Femur (tissue), 1 donor: ENCODE results near the gene HAT1.
A peak's percentile ranks its signal among the peaks of the same experiment; 100 is the strongest.
"Not testable (repeated sequence)": the region's sequence is repeated elsewhere in the genome, so short reads cannot be mapped to it uniquely, and the experiment has no call there.

Source experiments
- DNase-seq: peaks from one replicate; pipeline ENCODE4 v3.0.0-alpha.2; 2017

HAT1 gene, protein sequence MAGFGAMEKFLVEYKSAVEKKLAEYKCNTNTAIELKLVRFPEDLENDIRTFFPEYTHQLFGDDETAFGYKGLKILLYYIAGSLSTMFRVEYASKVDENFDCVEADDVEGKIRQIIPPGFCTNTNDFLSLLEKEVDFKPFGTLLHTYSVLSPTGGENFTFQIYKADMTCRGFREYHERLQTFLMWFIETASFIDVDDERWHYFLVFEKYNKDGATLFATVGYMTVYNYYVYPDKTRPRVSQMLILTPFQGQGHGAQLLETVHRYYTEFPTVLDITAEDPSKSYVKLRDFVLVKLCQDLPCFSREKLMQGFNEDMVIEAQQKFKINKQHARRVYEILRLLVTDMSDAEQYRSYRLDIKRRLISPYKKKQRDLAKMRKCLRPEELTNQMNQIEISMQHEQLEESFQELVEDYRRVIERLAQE

DNA sequence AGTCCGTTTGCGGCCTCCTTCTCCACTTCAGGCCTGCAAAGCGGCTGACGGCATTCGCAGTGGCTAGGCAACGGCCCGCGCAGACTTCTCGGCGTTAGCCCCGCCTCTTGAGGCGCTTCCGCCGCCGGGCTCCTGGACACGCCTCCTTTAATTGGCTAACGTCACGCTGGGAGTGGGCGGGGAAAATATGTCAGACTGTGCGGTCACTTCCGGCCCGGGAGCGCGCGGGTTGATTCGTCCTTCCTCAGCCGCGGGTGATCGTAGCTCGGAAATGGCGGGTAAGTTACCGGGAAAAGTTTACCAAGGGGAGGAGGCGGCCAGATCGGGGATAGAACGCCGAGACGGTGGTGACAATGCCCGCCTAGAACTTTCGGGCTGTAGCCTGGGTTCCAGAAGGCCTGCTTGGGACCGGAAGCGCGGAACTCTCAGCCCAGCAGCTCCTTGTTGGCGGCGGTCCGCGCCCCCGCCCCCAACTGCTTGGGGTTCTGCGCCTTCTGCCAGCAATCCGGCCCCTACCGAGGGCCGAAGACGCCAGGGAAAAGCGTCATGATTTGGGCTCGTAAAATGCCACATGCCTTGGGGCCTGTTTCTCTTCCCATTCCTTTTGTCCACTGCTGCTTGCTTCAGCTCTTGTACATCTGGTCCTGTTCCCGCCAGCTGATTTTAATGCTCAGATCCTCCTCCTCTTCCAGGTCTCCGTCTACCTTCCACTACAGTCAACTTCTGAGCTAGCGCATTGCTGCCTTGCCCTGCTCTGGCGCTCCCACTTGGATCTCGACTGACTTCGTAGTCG is at the start of gene HAT1:
TSS of gene HAT1 (plus strand) at position 232 of the 793 bp plus-strand sequence. CDS start at position 272, 40 bp downstream.
- peak; percentile 99 for DNase-seq

DNA sequence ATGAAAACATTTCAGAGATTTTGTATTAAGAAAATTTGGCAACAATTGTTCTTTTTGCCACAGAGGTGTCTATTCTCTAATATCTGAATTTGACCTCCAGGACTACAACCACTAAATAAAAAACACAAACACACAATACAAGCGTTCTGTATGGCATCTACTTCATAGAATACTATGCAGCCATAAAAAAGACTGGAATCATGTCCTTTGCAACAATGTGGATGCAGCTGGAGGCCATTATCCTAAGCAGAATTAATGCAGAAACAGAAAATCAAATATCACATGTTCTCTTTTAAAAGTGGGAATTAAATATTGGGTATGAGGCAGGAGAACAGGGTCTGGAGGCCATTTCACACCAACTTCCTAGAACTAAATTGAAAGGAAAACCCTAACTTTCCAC is 47.7 kb upstream of the HAT1 start:
- DNase-seq: no peak

DNA sequence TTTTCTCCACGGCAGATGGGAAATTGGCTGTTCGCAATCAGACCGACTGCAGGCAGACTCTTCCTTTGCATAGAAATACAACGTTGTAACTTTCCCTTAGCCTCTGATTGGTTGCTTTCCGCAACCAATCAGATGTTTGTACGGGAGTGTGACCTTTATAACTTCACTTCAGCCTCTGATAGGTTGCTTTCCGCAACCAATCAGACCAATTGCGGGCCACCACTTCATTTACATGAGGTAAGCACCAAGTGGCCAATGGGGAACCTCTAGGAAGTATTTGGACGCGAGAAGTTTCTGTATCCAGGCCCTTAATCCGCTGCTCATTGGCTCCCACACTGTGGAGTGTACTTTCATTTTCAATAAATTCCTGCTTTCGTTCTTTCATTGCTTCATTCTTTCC is 47.3 kb upstream of the HAT1 start:
- DNase-seq: no peak

DNA sequence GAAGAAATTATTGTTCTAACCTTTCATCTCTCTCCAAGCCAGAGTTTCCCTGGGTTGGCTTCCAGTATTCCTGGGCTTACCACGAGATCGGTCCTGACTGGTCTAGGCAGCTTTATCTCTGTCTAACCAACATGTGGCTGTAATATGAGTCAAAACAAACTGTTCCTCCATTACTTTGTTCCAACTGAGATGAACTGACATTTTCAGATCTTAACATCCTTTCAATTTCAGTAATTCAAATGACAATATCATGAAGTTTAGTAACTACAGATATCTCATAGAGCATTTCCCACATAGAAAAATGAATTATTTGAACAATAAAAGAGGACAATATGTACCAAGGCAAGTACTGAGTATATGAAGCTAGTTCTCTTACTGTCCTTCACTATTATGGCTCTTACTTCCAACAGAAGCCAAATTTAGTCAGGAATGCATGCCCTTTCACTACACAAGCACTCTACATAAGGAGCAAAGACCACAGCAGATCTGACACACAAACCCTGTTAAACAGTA is 43.7 kb upstream of the HAT1 start:
- DNase-seq: peak; percentile 40

DNA sequence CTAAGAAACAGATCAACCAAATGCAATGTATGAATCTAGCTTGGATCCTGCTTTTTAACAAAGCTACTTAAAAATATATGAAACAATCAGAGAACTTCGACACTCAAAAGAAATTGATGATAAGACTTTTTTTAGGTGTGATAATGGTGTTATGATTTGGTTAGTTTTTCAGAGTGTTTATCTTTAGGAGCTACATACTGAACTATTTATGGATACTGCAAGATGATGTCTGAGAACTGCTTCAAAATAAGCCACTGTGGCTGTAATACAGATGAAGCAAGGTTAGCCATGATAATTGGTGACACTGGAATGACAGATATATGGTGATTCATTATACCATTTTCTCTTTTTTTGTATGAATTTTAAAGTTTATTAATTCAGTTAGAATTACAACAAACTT is 42.4 kb upstream of the HAT1 start:
- no peak for DNase-seq

DNA sequence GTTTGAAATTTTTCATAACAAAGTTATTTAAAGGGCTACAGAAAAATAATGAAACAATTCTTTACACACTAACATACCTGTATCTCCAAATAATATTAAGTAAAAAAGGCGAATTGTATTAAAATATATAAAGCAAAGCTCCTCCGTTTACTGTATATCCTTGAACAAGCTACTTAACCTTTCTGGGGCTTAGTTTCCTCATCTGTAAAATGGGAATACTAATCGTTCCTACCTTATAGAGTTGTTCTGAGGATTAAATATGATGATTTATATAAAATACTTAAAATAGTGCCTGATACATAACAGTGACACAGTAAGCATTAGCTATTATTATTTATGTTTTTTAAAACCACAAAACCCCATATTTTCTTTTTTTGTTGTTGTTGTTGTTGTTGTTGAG is 41.5 kb upstream of the HAT1 start:
- no peak for DNase-seq

DNA sequence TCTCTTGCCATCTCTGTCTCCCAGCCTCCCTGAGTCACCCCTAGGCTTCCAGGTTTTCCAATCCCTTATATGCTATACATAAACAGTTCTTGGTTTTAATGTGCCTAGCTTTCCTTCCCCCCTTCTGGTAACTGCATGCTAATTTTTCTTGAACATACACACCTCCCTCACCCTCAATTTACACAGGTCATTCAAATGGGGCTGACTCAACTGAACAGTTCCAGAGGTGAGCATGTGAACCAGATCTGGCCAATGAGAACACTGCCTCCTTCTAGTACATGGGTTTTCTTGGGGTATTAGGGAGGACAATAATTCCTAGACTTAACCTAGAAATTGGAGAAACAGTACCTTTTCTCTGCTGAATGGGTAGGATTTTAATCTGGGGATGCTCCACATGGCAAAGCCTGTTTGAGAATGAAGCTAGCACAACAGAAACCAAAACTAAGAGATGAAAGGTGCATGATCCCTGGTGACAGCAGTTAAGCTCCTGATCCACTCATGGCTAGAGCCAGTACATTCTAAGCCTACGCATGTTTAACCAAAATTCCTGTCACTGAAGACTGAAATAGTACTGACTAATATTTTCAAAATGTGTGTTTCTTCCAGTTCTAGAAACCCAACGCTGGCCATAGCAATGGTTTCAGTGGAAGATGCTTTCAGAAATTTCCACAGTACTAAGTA is 40.0 kb upstream of the HAT1 start:
- no peak for DNase-seq

DNA sequence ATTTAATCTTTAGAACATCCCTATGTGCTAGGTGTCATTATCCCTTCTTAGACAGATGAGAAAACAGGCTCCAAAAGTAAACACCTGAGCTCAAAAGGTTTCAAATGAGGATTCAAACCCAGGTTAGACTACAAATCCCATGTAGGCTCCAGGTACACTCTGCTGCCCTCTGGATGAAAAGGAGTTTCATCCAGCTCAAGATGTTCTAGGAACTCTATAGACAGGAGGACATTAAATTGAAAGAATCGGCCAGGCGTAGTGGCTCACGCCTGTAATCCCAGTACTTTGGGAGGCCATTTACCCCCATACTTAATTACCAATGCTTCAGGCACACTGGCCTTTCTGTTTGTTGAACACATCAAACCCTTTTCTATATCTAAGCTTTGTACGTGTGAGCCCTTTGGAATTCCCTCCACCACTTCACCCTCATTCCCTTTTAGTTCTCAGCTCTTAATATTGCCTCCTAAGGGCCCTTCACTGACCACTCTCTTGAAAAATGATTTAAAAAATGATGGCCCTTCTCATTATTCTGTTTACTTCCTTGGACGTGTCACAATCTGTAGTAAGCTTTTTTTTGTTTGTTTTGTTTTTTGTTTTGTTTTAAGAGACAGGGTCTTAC is 38.9 kb upstream of the HAT1 start:
- no peak for DNase-seq

DNA sequence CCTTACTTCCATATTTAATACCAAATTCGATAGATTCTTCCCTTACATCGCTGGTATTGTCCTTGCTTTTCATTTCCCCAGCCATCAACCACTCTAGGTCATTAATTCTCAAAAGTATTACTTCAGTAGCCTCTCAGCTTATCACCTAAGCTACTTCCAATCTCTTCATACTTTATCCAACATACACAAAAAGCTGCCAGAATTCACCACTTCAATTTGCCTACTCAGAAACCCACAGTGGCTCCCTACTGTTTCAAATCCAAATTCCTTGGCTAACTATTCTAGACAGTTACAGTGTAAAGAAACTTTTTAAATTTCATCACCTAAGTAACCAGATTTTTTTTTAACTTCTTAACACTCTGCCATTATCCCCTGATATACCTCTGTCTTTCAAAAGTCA is 32.9 kb upstream of the HAT1 start:
- no peak for DNase-seq

DNA sequence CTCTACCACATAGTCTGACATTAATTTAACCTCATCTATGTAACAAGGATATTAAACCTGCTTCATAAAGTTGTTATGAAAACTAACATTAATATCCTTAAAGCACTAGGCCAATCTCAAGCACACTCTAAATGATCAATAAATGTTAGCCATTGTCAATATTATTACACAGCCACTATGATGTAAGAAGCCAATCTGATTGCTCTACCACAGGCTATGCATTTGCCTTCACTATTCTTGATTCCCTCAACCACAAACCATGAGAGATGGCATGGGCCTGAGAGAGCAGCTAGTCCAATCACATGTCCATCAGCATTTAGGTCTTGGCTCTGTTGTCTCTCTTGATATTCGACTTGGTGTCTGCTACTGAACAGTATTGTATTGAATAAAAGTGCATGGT is 32.5 kb upstream of the HAT1 start:
- DNase-seq: no peak

DNA sequence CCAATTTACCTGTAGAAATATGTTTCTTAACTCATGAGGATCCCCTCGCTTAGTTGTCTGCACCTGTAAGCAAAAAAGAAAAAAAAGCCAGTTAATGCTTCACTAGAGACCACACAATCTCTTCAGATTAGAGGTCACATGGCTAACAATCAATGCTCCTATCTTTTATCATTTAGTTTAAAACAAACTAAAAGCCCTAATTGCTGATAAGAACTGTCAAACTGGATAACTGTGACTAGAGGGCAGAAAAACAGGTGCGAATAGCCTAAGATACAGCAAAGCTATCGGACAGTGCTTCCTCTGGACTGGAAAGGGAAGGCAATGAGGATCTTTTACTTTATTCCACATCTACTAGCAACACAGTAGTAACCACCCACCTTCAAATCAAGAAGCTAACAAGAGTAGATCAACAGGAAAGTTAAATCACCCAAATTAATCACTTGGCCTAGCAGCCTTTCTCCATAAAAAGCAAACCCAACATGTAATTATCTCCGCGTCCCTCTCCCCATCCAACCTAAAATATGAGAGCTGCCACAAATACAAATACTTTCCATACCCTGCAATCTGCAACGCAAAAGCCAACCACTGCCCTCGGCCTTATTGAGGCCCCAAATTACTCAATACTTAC is 29.0 kb upstream of the HAT1 start:
- DNase-seq: no peak

DNA sequence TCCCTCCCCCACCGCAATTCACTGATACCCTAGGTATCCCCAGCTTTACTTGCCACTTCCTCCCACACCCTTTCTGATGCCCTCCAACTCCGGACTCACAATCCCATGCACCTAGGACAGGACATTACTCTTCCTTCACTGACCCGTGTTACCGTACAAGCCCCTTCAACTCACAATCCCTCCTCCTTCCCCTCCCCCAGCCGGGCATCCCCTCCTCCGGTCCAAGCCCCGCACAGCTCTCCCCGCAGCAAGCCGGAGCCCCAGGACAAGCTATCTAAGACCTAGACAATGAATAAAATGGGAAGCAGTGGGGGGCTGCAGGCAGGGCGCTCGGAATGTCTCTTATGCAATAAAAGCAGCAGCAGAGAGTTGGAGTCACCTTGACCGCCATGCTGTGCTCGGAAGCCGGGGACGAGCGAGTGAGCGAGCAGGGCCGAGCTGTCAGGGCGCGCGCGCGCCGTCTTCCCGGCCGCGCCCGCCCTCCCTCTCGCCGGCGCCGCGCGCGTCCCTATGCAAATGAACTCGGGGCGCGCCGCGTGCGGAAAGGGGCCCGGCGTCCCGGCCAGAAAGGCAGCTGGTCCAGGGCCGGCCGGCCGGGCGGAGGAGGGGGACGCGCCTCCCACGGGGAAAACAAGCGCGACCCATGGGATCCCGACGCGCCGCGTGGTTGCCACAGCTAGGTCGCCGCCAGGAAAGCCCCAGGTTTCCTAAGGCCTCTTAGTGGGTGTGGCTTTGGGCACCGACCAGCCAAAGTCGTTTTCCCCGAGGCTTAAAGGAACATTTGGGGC is 28.2 kb upstream of the HAT1 start, which contains the start of gene SLC25A12:
TSS of gene SLC25A12 (minus strand) at position 421 of the 788 bp plus-strand sequence. CDS start at position 391, 30 bp downstream.
- DNase-seq: peak; percentile 88

DNA sequence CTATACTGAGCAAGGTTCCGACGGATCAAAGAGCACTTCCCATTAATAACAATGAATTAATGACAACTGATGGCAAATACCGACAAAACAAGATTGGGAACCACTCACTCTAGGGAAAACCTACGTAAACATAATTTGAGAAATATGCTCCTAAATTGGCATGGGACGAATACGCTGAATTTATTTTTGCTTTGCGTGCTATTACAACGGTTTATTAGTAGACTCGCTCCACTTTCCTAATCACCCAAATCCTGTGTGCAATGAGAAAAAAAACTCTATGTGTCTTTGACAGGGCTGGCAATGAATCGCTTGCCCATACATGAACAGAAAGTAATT is 27.7 kb upstream of the HAT1 start:
- DNase-seq: no peak

DNA sequence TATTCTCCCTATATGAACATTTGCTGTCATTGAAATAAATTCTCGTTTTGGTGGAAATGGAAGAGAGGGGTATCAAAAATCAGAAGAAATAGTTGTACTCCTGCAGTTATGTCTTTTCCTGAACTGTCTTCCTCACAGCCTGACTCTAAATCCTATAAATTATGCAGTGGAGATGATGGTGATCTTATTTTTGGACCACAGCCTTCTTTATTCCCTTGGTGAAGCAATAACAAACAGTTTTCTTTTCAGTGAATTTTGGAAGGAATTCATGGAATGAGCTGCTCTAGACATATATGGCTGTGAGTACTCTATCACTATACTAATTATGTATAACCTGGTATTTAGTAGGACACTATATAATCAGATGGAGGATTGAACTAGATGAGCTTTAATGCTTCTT is 26.5 kb upstream of the HAT1 start:
- DNase-seq: no peak

DNA sequence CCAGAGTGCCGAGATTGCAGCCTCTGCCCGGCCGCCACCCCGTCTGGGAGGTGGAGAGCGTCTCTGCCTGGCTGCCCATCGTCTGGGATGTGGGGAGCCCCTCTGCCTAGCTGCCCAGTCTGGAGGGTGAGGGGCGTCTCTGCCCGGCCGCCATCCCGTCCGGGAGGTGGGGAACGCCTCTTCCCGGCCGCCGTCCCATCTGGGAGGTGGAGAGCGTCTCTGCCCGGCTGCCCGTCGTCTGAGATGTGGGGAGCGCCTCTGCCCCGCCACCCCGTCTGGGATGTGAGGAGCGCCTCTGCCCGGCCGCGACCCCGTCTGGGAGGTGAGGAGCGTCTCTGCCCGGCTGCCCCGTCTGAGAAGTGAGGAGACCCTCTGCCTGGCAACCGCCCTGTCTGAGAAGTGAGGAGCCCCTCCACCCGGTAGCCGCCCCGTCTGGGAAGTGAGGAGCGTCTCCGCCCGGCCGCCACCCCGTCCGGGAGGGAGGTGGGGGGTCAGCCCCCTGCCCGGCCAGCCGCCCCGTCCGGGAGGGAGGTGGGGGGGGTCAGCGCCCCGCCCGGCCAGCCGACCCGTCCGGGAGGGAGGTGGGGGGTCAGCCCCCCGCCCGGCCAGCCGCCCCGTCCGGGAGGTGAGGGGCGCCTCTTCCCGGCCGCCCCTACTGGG is 22.5 kb upstream of the HAT1 start:
- not testable (repeated sequence) for DNase-seq

DNA sequence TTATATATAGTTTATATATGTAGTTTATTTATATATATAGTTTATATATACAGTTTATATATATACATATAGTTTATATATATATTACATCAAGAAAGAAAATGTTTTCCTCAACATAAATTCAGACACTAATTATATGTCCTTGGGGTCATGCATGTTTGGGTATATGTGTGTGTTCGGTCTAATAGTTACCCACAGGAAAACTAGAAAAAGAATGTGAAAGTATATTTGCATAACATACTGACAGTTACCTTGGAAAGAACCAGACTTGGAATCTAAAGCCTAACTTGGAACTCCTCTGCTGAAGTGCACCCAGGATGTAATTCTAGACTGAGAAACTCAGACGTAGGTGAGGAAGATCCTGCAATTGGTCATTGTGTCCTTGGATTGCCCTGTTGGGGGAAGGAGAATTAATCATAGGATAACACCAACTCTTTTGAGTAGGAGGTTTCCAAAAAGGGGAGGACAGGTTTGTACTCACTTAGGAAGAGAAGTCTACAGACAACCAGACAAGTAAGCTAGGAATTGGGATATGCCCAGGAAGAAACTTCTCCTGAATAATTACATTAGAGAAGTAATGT is 19.3 kb upstream of the HAT1 start:
- no peak for DNase-seq

DNA sequence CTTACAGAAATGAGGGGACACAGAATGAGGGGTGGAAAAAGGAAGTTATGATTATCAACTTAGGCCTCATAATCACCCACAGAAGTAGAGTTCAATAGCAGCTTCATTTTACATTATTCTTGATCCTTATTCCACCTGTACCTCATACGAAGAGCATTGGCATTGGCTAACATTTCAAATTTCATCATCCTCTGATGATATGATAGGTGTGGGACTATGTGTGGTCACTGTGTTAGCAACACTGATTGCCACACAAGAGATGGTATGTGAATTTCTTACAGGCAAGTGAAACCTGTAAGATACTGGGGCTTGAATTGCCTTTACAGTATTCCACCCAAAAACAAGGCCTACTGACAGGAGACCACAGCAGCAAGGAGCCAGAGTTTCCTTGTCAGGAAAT is 14.0 kb upstream of the HAT1 start:
- no peak for DNase-seq

DNA sequence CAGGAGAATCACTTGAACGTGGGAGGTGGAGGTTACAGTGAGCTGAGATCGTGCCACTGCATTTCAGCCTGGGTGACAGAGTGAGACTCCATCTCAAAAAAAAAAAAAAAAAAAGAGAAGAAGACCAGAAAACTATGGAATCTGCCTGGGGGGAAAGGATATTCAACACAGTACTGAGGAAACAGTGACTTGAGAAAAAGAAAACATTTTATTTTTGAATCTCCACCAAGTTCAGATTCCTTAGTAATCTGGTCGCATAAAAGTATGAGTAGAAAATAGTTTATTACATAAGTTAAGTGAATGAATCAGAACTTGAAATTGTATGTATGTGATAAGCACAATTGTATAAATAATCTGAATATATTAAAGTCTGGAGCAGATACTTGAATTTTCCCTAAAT is 13.0 kb upstream of the HAT1 start:
- no peak for DNase-seq

DNA sequence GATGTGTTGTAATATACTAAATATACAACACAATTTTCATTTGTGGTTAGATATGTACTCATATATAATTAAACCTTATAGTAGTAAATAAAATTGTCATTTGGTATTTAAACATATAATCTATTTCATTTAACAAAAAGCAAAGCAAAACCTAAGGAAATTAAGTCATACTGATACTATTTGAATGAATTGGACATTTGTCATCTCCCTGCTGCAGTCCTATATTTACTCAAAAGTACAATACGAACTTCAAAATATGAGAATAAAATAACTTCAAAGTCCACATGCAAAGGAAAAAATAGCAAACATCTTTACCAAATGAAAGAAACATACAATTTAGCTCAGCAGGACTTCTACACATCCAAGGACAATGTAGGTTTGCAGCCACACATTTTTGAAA is 11.8 kb upstream of the HAT1 start:
- DNase-seq: no peak

DNA sequence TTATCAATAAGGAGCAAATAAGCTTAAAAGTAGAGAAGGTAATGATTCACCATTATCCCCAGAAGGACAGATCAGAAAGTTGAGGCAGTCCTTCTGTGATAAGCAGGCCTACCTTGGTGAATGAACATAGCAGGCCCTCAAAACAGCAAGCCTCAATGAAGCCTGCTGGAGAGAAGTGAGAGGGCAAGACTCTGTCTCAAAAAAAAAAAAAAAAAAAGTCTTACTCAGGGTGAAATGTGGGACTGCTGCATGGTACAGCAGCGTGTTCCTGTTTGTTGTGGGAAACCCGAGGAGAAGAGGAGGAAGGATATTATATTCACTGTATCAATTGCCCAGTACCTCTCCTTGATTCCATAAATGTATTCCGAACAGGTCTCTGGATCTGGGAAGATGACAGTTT is 8.7 kb upstream of the HAT1 start:
- no peak for DNase-seq

DNA sequence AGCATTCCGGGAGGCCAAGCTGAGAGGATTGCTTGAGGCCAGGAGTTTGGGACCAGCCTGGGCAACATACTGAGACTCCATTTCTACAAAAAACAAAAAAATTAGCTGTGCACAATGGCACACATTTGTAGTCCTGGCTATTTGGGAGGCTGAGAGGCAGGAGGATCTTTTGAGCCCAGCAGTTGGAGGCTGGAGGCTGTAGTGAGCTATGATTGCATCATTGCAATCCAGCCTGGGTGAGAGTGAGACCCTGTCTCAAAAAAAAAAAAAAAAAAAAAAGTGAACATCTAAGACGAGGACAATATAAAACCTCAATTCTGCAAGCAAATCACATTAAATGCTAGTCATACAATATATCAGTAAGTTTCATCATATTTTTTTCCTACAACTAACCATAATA is 2.8 kb upstream of the HAT1 start:
- no peak for DNase-seq
